H1 (cell line): ENCODE measurements around the gene DIPK1B.

Experiments
- EZH2 ChIP-seq: fragments of 200-600 bp; sonication (generic); IDR thresholded peaks from 2 replicates; pipeline ENCODE4 v1.7.1; 2012; ENCODE audit warnings: low read depth, mild to moderate bottlenecking, moderate library complexity, low read length, inconsistent platforms; ENCODE audit not compliant: severe bottlenecking
- FOSL1 ChIP-seq: IDR thresholded peaks from 2 replicates; pipeline ENCODE4 v1.6.1; 2011; ENCODE audit warnings: mild to moderate bottlenecking, low read depth, low read length, moderate library complexity; ENCODE audit not compliant: insufficient read depth
- KDM1A ChIP-seq: fragments of 200-600, 300-600 bp; sonication (generic); IDR thresholded peaks from 2 replicates; pipeline ENCODE4 v1.7.1; 2016; ENCODE audit warnings: mild to moderate bottlenecking, low read length, borderline replicate concordance
- PHF8 ChIP-seq: fragments of 200-600 bp; sonication (generic); conservative IDR thresholded peaks from 2 replicates; pipeline ENCODE4 v1.7.1; 2012; ENCODE audit warnings: low read depth, mild to moderate bottlenecking, inconsistent platforms, low read length, moderate library complexity
- POLR2A ChIP-seq, 2 experiments: IDR thresholded peaks; 1 replicate in 1 of 2; 2 replicates in 1 of 2; pipeline ENCODE4 v1.6.1; 2011; ENCODE audit warnings: low read depth in 2 of 2, low read length in 2 of 2, mild to moderate bottlenecking in 2 of 2; ENCODE audit errors: control extremely low read depth in 1 of 2
- SIRT6 ChIP-seq: IDR thresholded peaks from one replicate; pipeline ENCODE4 v1.7.1; 2012; ENCODE audit warnings: low read length, inconsistent platforms
- SIX5 ChIP-seq: IDR thresholded peaks from 2 replicates; pipeline ENCODE4 v1.6.1; 2011; ENCODE audit warnings: mild to moderate bottlenecking, low read depth, low read length
- SP1 ChIP-seq: IDR thresholded peaks from 2 replicates; pipeline ENCODE4 v1.6.1; 2011; ENCODE audit warnings: low read depth, low read length
- YY1 ChIP-seq: IDR thresholded peaks from 2 replicates; pipeline ENCODE4 v1.6.1; 2011; ENCODE audit warnings: low read depth, mild to moderate bottlenecking, low read length
- TF ChIP-seq, protein P1 (sequence below), 3 experiments: IDR thresholded peaks; 1 replicate in 2 of 3; 2 replicates in 1 of 3; pipeline versions ENCODE4 v1.5.1 to v1.6.1; 2011; ENCODE audit warnings: low read length in 3 of 3, mild to moderate bottlenecking in 3 of 3, inconsistent platforms in 2 of 3, low read depth in 1 of 3, moderate library complexity in 1 of 3; ENCODE audit not compliant: insufficient read depth in 1 of 3; ENCODE audit errors: control extremely low read depth in 1 of 3
- TF ChIP-seq, protein P2 (sequence below): IDR thresholded peaks from 2 replicates; pipeline ENCODE4 v1.6.1; 2012; ENCODE audit warnings: low read length, inconsistent platforms
- TF ChIP-seq, protein P3 (sequence below): IDR thresholded peaks from 2 replicates; pipeline ENCODE4 v1.6.1; 2011; ENCODE audit warnings: low read depth, mild to moderate bottlenecking, low read length; ENCODE audit not compliant: insufficient read depth
- TF ChIP-seq, protein P4 (sequence below): IDR thresholded peaks from 2 replicates; pipeline ENCODE4 v1.6.1; 2011; ENCODE audit warnings: low read length, improper control_type of control experiment

DNA sequence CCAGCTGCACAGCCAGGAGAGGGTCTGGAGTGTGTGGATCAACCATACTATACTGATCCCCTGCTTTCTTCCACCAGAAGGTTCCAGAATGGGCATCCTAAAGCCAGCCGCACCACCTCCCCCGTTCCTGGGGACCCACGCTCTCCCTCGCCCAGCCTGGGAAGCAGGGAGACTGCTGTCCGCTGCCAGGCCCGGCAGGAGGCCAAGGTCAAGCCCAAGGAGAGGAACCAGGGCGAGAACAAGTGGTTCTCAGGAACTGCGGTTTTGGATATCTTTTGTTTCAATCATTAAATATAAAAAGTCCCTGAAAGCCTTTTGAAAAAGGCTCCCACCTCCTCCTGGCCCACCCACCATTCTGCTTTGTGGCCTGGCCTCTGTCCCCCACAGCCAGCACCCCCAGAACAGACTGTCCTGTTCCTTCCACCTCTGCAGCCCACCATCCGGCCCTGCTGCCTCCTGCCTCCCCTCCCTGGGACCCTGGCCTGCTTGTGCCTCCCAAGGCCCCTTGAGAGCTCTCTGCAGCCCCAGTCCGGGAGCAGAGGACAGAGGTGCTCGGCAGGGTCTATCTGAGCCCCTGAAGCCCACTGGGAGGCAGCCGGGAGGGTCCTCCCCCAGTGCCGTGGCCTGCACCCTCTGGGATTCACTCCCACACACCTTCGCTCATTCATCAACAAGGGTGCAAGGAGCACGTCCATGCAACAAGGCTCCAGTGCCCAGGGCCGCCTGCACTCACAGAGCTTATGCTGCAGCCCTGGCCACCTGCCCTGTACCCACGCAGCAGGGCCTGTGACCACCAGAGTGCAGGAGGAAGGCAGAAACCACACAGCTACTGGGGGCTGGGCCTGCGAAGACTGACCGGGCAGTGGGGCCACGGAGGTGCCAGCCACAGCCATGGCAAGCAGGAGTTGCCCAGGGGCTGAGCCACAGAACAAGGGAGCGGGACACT is 36.6 kb downstream of the DIPK1B start:
- TF ChIP-seq EZH2, result no peak
- TF ChIP-seq, protein P1, sequence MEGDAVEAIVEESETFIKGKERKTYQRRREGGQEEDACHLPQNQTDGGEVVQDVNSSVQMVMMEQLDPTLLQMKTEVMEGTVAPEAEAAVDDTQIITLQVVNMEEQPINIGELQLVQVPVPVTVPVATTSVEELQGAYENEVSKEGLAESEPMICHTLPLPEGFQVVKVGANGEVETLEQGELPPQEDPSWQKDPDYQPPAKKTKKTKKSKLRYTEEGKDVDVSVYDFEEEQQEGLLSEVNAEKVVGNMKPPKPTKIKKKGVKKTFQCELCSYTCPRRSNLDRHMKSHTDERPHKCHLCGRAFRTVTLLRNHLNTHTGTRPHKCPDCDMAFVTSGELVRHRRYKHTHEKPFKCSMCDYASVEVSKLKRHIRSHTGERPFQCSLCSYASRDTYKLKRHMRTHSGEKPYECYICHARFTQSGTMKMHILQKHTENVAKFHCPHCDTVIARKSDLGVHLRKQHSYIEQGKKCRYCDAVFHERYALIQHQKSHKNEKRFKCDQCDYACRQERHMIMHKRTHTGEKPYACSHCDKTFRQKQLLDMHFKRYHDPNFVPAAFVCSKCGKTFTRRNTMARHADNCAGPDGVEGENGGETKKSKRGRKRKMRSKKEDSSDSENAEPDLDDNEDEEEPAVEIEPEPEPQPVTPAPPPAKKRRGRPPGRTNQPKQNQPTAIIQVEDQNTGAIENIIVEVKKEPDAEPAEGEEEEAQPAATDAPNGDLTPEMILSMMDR (IDR thresholded peaks at IDR 0.05; ENCODE audit: control extremely low read depth in 1 of 3, insufficient read depth in 1 of 3, low read depth in 1 of 3, low read length in 3 of 3), result no peak
- TF ChIP-seq, protein P2, sequence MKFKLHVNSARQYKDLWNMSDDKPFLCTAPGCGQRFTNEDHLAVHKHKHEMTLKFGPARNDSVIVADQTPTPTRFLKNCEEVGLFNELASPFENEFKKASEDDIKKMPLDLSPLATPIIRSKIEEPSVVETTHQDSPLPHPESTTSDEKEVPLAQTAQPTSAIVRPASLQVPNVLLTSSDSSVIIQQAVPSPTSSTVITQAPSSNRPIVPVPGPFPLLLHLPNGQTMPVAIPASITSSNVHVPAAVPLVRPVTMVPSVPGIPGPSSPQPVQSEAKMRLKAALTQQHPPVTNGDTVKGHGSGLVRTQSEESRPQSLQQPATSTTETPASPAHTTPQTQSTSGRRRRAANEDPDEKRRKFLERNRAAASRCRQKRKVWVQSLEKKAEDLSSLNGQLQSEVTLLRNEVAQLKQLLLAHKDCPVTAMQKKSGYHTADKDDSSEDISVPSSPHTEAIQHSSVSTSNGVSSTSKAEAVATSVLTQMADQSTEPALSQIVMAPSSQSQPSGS, result no peak
- TF ChIP-seq, protein P3, sequence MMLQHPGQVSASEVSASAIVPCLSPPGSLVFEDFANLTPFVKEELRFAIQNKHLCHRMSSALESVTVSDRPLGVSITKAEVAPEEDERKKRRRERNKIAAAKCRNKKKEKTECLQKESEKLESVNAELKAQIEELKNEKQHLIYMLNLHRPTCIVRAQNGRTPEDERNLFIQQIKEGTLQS, result no peak
- TF ChIP-seq, protein P4, sequence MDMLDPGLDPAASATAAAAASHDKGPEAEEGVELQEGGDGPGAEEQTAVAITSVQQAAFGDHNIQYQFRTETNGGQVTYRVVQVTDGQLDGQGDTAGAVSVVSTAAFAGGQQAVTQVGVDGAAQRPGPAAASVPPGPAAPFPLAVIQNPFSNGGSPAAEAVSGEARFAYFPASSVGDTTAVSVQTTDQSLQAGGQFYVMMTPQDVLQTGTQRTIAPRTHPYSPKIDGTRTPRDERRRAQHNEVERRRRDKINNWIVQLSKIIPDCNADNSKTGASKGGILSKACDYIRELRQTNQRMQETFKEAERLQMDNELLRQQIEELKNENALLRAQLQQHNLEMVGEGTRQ, result no peak
- no peak for TF ChIP-seq POLR2A (IDR thresholded peaks at IDR 0.05; ENCODE audit: control extremely low read depth in 1 of 2, low read depth in 2 of 2, low read length in 2 of 2)
- TF ChIP-seq SIRT6, result no peak
- TF ChIP-seq SP1, result no peak
- TF ChIP-seq SIX5, result no peak
- TF ChIP-seq FOSL1, result no peak
- no peak for TF ChIP-seq PHF8
- TF ChIP-seq YY1, result no peak
- TF ChIP-seq KDM1A, result no peak
